Testis (tissue), 2 donors: ENCODE results near the gene EFCAB7.

ENCODE experiments used
- CTCF ChIP-seq, 3 experiments: fragments of 450-650 bp in 2 of 3; fragments of 200-600 bp in 1 of 3; sonication (generic) in 1 of 3; IDR thresholded peaks; one replicate each; pipeline ENCODE4 v1.5.1; 2016 to 2019; ENCODE audit warnings: antibody characterized with exemption in 3 of 3, mild to moderate bottlenecking in 2 of 3, moderate library complexity in 1 of 3
- POLR2A ChIP-seq: fragments of 450-650 bp; IDR thresholded peaks from one replicate; pipeline ENCODE4 v1.6.1; 2017; ENCODE audit warnings: antibody characterized with exemption, mild to moderate bottlenecking, moderate library complexity

GRCh38 chr1:63618011-63618410, 94.7 kb downstream of the EFCAB7 start:
- TF ChIP-seq CTCF (IDR thresholded peaks at IDR 0.05) = no peak
- no peak for TF ChIP-seq POLR2A
